ENCODE data around the gene TGIF2.

The TGIF2 gene

DNA sequence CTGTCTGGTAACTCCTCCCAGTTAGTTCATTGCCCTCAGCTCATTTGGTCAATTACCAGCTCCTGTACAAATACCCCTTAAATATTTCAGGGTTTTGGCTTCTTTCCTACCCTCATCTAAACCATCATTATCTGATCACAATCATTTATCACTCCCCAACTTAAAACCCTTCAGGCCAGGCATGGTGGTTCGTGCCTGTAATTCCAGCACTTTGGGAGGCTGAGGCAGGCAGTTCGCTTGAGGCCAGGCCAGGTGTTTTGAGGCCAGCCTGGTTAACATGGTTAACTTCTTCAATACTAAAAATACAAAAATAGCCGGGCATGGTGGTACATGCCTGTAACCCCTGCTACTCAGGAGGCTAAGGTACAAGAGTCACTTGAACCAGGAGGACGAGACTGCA lies 9.4 kb downstream of the TGIF2 start:
- H4K20me1 ChIP-seq (ENCODE audit: insufficient read depth, low read length): no peaks in the 10 kb centered on the region
- no peak overlapping the region for H2AFZ ChIP-seq (ENCODE audit: low read length)
- peaks cover 2% of the 10 kb centered on the region for H3K79me2 ChIP-seq (ENCODE audit: insufficient read depth, low read length)
- TF ChIP-seq EZH2 (IDR thresholded peaks at IDR 0.05; ENCODE audit: borderline replicate concordance, low read length): no peak
- TF ChIP-seq, protein P1, sequence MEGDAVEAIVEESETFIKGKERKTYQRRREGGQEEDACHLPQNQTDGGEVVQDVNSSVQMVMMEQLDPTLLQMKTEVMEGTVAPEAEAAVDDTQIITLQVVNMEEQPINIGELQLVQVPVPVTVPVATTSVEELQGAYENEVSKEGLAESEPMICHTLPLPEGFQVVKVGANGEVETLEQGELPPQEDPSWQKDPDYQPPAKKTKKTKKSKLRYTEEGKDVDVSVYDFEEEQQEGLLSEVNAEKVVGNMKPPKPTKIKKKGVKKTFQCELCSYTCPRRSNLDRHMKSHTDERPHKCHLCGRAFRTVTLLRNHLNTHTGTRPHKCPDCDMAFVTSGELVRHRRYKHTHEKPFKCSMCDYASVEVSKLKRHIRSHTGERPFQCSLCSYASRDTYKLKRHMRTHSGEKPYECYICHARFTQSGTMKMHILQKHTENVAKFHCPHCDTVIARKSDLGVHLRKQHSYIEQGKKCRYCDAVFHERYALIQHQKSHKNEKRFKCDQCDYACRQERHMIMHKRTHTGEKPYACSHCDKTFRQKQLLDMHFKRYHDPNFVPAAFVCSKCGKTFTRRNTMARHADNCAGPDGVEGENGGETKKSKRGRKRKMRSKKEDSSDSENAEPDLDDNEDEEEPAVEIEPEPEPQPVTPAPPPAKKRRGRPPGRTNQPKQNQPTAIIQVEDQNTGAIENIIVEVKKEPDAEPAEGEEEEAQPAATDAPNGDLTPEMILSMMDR (IDR thresholded peaks at IDR 0.05; ENCODE audit: low read length): no peak
- H3K27me3 ChIP-seq (ENCODE audit: insufficient read depth, low read length): no peaks in the 10 kb centered on the region
- H3K4me1 ChIP-seq (ENCODE audit: insufficient read depth, low read length, severe bottlenecking): no peaks in the 10 kb centered on the region
- H3F3A ChIP-seq (ENCODE audit: insufficient read depth, low read length): no peaks in the 10 kb centered on the region; the same call in 1 of the 2 replicates
- peaks cover 64% of the 10 kb centered on the region for H3K36me3 ChIP-seq (ENCODE audit: insufficient read depth, low read length)
- no peaks in the 10 kb centered on the region for H3K9me2 ChIP-seq (ENCODE audit: low read depth, low read length)
- H3K4me3 ChIP-seq (ENCODE audit: low read depth, low read length, poor library complexity, severe bottlenecking): no peak overlapping the region
- no peak overlapping the region for H3K4me2 ChIP-seq (ENCODE audit: low read length)
- no peaks in the 10 kb centered on the region for H3K9me3 ChIP-seq (ENCODE audit: low read length)
- H3K9ac ChIP-seq (ENCODE audit: low read length): no peak overlapping the region
- no peak overlapping the region for H3K27ac ChIP-seq (ENCODE audit: low read depth, low read length, poor library complexity, severe bottlenecking)

DNA sequence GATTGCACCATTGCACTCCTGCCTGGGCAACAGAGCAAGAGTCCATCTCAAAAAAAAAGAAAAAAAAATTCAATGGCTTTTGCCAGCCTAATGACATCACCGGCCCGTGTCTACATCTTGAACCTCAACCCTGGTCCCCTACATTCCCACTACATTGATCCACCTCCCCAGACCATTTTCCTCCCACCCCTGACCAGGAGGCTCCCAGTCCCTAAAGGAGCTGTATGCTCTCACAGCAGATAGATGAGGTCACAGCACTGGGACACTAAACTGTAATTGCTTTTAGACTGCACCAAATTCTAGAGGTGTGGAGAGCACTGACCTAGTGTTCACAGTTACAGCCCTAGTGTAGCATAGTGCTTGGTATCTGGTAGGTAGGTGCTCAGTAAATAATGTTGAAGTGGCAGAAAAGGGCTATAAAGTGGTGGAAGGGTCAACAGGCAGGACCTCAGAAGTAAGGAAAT lies 10.7 kb downstream of the TGIF2 start:
- TF ChIP-seq EZH2 (IDR thresholded peaks at IDR 0.05; ENCODE audit: borderline replicate concordance, low read length): no peak
- TF ChIP-seq, protein P1 (IDR thresholded peaks at IDR 0.05; ENCODE audit: low read length): no peak
- H3K9me3 ChIP-seq (ENCODE audit: low read length): no peaks in the 10 kb centered on the region
- H3K4me1 ChIP-seq (ENCODE audit: insufficient read depth, low read length, severe bottlenecking): no peaks in the 10 kb centered on the region
- H3K9ac ChIP-seq (ENCODE audit: low read length): no peak overlapping the region
- no peak overlapping the region for H3K4me3 ChIP-seq (ENCODE audit: low read depth, low read length, poor library complexity, severe bottlenecking)
- peaks cover 60% of the 10 kb centered on the region for H3K36me3 ChIP-seq (ENCODE audit: insufficient read depth, low read length)
- H2AFZ ChIP-seq (ENCODE audit: low read length): no peak overlapping the region
- no peaks in the 10 kb centered on the region for H4K20me1 ChIP-seq (ENCODE audit: insufficient read depth, low read length)
- H3K79me2 ChIP-seq (ENCODE audit: insufficient read depth, low read length): no peaks in the 10 kb centered on the region
- no peaks in the 10 kb centered on the region for H3K27me3 ChIP-seq (ENCODE audit: insufficient read depth, low read length)
- H3K9me2 ChIP-seq (ENCODE audit: low read depth, low read length): no peaks in the 10 kb centered on the region
- H3K27ac ChIP-seq (ENCODE audit: low read depth, low read length, poor library complexity, severe bottlenecking): no peak overlapping the region
- no peaks in the 10 kb centered on the region; the same call in 1 of the 2 replicates for H3F3A ChIP-seq (ENCODE audit: insufficient read depth, low read length)
- no peak overlapping the region for H3K4me2 ChIP-seq (ENCODE audit: low read length)

DNA sequence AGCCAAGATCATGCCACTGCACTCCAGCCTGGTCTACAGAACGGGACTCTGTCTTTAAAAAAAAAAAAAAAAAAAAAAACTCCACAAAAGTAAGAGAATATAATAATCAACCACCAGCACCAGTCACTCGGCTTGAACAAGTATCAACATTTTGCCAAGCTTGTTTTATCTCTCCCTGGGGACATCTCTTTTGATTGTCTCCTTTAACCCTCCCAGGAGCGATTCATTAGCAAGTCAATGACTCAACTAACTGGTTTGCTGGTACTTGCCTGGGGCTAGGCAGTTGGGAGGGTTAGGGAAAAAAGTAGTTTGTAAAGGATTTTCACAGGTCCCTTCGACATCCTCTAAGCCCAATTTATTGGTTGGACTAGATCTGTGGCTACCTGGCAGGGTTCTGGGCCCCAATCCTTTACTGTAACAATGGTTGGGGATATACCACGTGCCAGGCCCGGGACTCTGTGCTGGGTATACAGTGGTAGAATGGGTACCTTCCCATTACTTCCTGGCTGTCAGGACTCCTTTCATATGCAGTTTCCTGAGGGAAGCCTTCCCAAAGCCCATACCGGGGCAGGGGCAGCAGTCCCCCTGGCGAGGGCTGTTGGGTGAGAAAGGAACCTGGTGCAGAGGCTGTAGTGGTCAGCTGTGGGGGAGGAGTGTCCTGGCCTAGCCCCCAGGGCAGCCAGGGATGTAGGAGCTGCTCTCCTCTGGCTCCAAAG lies 12.2 kb downstream of the TGIF2 start:
- H3K4me2 ChIP-seq (ENCODE audit: low read length): no peak overlapping the region
- TF ChIP-seq, protein P1 (IDR thresholded peaks at IDR 0.05; ENCODE audit: low read length): no peak
- TF ChIP-seq EZH2 (IDR thresholded peaks at IDR 0.05; ENCODE audit: borderline replicate concordance, low read length): no peak
- no peaks in the 10 kb centered on the region for H3K9me2 ChIP-seq (ENCODE audit: low read depth, low read length)
- no peak overlapping the region for H2AFZ ChIP-seq (ENCODE audit: low read length)
- H3K9me3 ChIP-seq (ENCODE audit: low read length): no peaks in the 10 kb centered on the region
- H3K27ac ChIP-seq (ENCODE audit: low read depth, low read length, poor library complexity, severe bottlenecking): no peak overlapping the region
- no peaks in the 10 kb centered on the region; the same call in 1 of the 2 replicates for H3F3A ChIP-seq (ENCODE audit: insufficient read depth, low read length)
- H4K20me1 ChIP-seq (ENCODE audit: insufficient read depth, low read length): no peaks in the 10 kb centered on the region
- no peaks in the 10 kb centered on the region for H3K4me1 ChIP-seq (ENCODE audit: insufficient read depth, low read length, severe bottlenecking)
- peaks cover 54% of the 10 kb centered on the region for H3K36me3 ChIP-seq (ENCODE audit: insufficient read depth, low read length)
- no peak overlapping the region for H3K4me3 ChIP-seq (ENCODE audit: low read depth, low read length, poor library complexity, severe bottlenecking)
- H3K9ac ChIP-seq (ENCODE audit: low read length): no peak overlapping the region
- H3K79me2 ChIP-seq (ENCODE audit: insufficient read depth, low read length): no peaks in the 10 kb centered on the region
- no peaks in the 10 kb centered on the region for H3K27me3 ChIP-seq (ENCODE audit: insufficient read depth, low read length)
